ENCODE data around the gene ADRA2C. TPM values are rescaled to one million over a fixed set of nuclear protein-coding genes. Genes with fewer than 3 reads are reported as not detected.
A peak's percentile ranks its signal among the peaks of the same experiment; 100 is the strongest.

ADRA2C gene
- total RNA-seq (1 to 10 TPM in 1 of 2 donors, under 1 TPM in 1; 0.23 to 5.4 TPM), polyA plus RNA-seq (1 to 10 TPM; 1.6 to 2.2 TPM)
- long read RNA-seq, donor 1, partial matches to known transcripts: 0 of 1 reads
- long read RNA-seq, donor 1, other reads (novel, unspliced or antisense): 0 of 1 reads
- long read RNA-seq, donor 2: 0 reads
- long read RNA-seq, donor 3, partial matches to known transcripts: 0 of 1 reads
- long read RNA-seq, donor 3, other reads (novel, unspliced or antisense): 0 of 1 reads
- long read RNA-seq, donor 4: 0 reads
- long read RNA-seq, donor 5, partial matches to known transcripts: 0 of 3 reads
- long read RNA-seq, donor 5, other reads (novel, unspliced or antisense): 0 of 3 reads

DNA sequence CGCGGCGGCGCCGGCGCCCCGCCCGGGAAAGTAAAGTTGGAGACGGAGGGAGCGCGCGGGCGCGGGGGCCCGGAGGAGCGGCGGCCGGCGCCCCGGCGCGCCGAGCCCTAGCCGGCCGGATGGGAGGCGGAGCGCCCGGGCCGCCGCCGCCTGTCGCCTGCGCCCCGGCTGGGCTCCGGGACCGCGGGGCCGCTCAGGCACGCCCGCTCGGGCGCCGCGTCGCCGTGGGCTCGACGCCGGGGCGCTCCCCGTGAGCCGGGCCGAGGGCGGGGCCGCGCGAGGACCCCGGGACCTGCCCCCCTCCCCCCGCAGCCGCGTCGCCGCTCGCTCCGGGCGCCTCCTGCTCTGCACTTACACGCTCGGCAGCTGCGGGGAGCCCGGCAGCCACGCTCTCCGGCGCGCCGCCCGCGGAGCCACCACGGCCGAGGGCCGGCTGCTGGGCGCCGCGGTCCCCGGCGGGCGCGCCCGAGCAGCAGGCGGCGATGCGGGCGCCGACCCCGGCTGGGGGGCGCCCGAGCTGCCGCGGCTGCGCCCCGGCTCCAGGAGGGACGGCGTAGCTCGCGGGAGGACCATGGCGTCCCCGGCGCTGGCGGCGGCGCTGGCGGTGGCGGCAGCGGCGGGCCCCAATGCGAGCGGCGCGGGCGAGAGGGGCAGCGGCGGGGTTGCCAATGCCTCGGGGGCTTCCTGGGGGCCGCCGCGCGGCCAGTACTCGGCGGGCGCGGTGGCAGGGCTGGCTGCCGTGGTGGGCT is at the start of gene ADRA2C:
Gene ADRA2C (plus strand): TSS at position 350 of the 749 bp plus-strand sequence. CDS start 222 bp downstream, at position 572.
- Histone ChIP-seq H3K27ac (ENCODE audit: low read depth in 1 of 2, low read length in 1 of 2) (no peak within 1 kb of the TSS), H3K27me3 (ENCODE audit: control insufficient read depth in 3 of 3, insufficient read depth in 3 of 3, low read length in 2 of 3) (peaks cover 12 to 52% (median 33%) of the 10 kb centered on the region in 3 donors)
- no peak for ATAC-seq (ENCODE audit: insufficient read depth, low FRiP score)

DNA sequence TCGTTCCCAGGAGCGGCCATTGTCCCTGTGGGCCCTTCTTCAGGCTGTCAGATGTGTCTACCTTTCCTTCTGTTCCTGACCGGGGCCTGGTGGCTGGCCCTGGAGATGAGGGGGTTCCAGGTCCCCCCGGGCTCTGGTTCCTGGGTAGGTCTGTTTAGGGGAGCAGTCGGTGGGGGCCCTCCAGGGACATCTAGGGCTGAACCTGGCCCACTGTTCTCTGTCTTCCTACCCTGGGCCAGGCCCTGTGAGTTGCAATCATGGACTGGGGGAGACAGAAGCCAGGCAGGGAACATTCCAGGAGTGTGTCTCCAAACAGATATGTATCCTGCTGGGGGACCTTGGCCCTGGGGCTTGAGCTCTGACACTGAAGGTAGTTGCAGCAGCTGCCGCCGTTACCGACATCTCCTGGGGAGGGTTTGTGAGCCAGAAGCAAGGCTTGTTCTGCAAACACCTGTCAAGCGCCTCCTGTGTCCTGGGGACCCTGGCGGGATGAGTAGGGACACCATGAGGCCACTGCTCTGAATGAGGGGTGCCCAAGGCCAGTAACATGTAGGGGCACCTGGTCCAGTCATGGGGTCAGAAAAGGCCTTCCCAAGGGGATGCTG is 49.5 kb upstream of the ADRA2C start:
- Histone ChIP-seq H3K27ac (ENCODE audit: low read depth in 1 of 2, low read length in 1 of 2) (no peak overlapping the region), H3K4me1 (ENCODE audit: control insufficient read depth in 5 of 5, insufficient read depth in 5 of 5, low read length in 5 of 5) (no peaks in the 10 kb centered on the region), H3K27me3 (ENCODE audit: control insufficient read depth in 3 of 3, insufficient read depth in 3 of 3, low read length in 2 of 3) (peaks cover 0 to 12% (median 7%) of the 10 kb centered on the region in 3 donors), H3K9me3 (ENCODE audit: control insufficient read depth in 4 of 4, insufficient read depth in 3 of 4, low read length in 3 of 4) (peaks cover 0 to 20% (median 6%) of the 10 kb centered on the region in 4 donors), H3K4me3 (no peak overlapping the region), H3K36me3 (ENCODE audit: control insufficient read depth in 4 of 4, insufficient read depth in 4 of 4, low read length in 4 of 4) (no peaks in the 10 kb centered on the region), H3K9ac (ENCODE audit: insufficient read depth in 1 of 2, low read length in 2 of 2) (no peak overlapping the region)
- WGBS, 2 donors: 77 to 79% methylated on average over 10 of the region's 10 CpGs
- no peak for ATAC-seq (ENCODE audit: insufficient read depth, low FRiP score)
- DNase-seq: no peak
- TF ChIP-seq, protein P1, sequence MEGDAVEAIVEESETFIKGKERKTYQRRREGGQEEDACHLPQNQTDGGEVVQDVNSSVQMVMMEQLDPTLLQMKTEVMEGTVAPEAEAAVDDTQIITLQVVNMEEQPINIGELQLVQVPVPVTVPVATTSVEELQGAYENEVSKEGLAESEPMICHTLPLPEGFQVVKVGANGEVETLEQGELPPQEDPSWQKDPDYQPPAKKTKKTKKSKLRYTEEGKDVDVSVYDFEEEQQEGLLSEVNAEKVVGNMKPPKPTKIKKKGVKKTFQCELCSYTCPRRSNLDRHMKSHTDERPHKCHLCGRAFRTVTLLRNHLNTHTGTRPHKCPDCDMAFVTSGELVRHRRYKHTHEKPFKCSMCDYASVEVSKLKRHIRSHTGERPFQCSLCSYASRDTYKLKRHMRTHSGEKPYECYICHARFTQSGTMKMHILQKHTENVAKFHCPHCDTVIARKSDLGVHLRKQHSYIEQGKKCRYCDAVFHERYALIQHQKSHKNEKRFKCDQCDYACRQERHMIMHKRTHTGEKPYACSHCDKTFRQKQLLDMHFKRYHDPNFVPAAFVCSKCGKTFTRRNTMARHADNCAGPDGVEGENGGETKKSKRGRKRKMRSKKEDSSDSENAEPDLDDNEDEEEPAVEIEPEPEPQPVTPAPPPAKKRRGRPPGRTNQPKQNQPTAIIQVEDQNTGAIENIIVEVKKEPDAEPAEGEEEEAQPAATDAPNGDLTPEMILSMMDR (IDR thresholded peaks at IDR 0.05; ENCODE audit: control extremely low read depth, extremely low read depth): no peak

More for the DNA sequence above, at the start of gene ADRA2C:
- Histone ChIP-seq H3K36me3 (ENCODE audit: control insufficient read depth in 4 of 4, insufficient read depth in 4 of 4, low read length in 4 of 4) (no peaks in the 10 kb centered on the region), H3K4me3 (no peak within 1 kb of the TSS), H3K4me1 (ENCODE audit: control insufficient read depth in 5 of 5, insufficient read depth in 5 of 5, low read length in 5 of 5) (peaks cover 0 to 7% (median 4%) of the 10 kb centered on the region in 5 donors), H3K9ac (ENCODE audit: insufficient read depth in 1 of 2, low read length in 2 of 2) (no peak within 1 kb of the TSS), H3K9me3 (ENCODE audit: control insufficient read depth in 4 of 4, insufficient read depth in 3 of 4, low read length in 3 of 4) (peaks cover 0 to 5% (median 0%) of the 10 kb centered on the region in 4 donors)
- peak; percentile 19 to 56 (median 53) for DNase-seq
- TF ChIP-seq, protein P1 (IDR thresholded peaks at IDR 0.05; ENCODE audit: control extremely low read depth, extremely low read depth): no peak
- WGBS, 2 donors: 1 to 2% methylated on average over 51 to 131 of the region's 131 CpGs

DNA sequence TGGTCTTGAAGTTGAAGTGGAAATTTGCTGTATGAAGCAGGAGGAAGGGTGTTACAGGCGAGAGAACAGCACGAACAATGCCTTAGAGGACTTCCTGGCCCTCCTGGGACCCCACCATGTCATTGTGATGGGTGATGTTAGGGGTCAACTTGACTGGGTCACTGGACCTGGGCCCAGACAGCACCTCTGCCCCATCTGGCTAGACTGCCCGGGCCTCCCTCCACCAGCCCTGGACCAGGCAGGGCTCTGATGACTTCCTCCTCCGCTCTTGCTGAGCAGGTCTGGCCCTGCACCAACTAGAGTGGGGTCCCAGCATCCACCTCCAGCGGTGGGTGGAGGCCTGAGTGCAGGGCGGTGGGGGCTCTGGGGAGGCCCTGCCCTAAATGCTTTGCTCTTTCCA is 48.9 kb upstream of the ADRA2C start:
- DNase-seq (no peak), ATAC-seq (ENCODE audit: insufficient read depth, low FRiP score) (no peak)
- H3K4me1 ChIP-seq (ENCODE audit: control insufficient read depth in 5 of 5, insufficient read depth in 5 of 5, low read length in 5 of 5): no peaks in the 10 kb centered on the region
- H3K27ac ChIP-seq (ENCODE audit: low read depth in 1 of 2, low read length in 1 of 2): no peak overlapping the region
- H3K27me3 ChIP-seq (ENCODE audit: control insufficient read depth in 3 of 3, insufficient read depth in 3 of 3, low read length in 2 of 3): peaks cover 0 to 12% (median 7%) of the 10 kb centered on the region in 3 donors
- no peak overlapping the region for H3K9ac ChIP-seq (ENCODE audit: insufficient read depth in 1 of 2, low read length in 2 of 2)
- H3K36me3 ChIP-seq (ENCODE audit: control insufficient read depth in 4 of 4, insufficient read depth in 4 of 4, low read length in 4 of 4): no peaks in the 10 kb centered on the region
- H3K9me3 ChIP-seq (ENCODE audit: control insufficient read depth in 4 of 4, insufficient read depth in 3 of 4, low read length in 3 of 4): peaks cover 0 to 20% (median 6%) of the 10 kb centered on the region in 4 donors
- WGBS, 2 donors: 70 to 85% methylated on average over 6 of the region's 6 CpGs
- H3K4me3 ChIP-seq: no peak overlapping the region
- TF ChIP-seq, protein P1 (IDR thresholded peaks at IDR 0.05; ENCODE audit: control extremely low read depth, extremely low read depth): no peak
